Endothelial cell of umbilical vein (primary cell): Measurements from ENCODE around the gene PDCD1LG2. TPM values are rescaled to one million over a fixed set of nuclear protein-coding genes. Genes with fewer than 3 reads are reported as not detected.

Experiments used
- BruUV-seq: library from RNA; stranded (reverse); fragments of 400-500 nt; replicated peaks from 2 replicates; lab custom pipeline; 2021; lab: Mats Ljungman, UMichigan
- CTCF ChIA-PET: fragments of 300-600, 350-600 bp; sonication (Branson Sonifier 250); formaldehyde crosslinking; loops from one replicate; lab custom pipeline; 2021; ENCODE audit warnings: antibody characterized with exemption, inconsistent platforms; lab: Charles Lee
- POLR2A ChIA-PET: fragments of 300-600, 350-600 bp; sonication (Branson Sonifier 250); formaldehyde crosslinking; loops from one replicate; lab custom pipeline; 2021; ENCODE audit warnings: antibody characterized with exemption, inconsistent platforms; lab: Charles Lee
- DNase-seq: peaks from one replicate; pipeline ENCODE4 v3.0.0-alpha.2; 2011; ENCODE audit warnings: low read depth, low spot score
- FAIRE-seq: peaks from 2 replicates; lab custom pipeline; 2011; peaks lifted over from hg19 to GRCh38; lab: Jason Lieb, UNC
- H2AFZ ChIP-seq: 2 replicates; pipeline ENCODE4 v1.6.0; 2012; ENCODE audit warnings: low read depth, low read length, control low read depth, inconsistent platforms
- H3K27ac ChIP-seq: 2 replicates; pipeline ENCODE4 v1.5.1; 2011; ENCODE audit warnings: low read depth, mild to moderate bottlenecking, control low read depth, low read length, moderate library complexity; ENCODE audit not compliant: insufficient read depth
- H3K27me3 ChIP-seq, 2 experiments: 2 replicates each; pipeline versions ENCODE4 v1.6.0 to v1.6.1; 2011; ENCODE audit warnings: low read length in 2 of 2, mixed read lengths in 1 of 2; ENCODE audit not compliant: control insufficient read depth in 2 of 2, insufficient read depth in 2 of 2
- H3K36me3 ChIP-seq, 2 experiments: 2 replicates in 1 of 2; 3 replicates in 1 of 2; pipeline ENCODE4 v1.5.1; 2011; ENCODE audit warnings: low read length in 2 of 2, mild to moderate bottlenecking in 1 of 2, moderate library complexity in 1 of 2; ENCODE audit not compliant: control insufficient read depth in 2 of 2, insufficient read depth in 2 of 2; ENCODE audit errors: extremely low read depth in 1 of 2
- H3K4me1 ChIP-seq: 3 replicates; pipeline ENCODE4 v1.5.1; 2011; ENCODE audit warnings: mild to moderate bottlenecking, low read length; ENCODE audit not compliant: control insufficient read depth, insufficient read depth; ENCODE audit errors: extremely low read depth
- H3K4me2 ChIP-seq: 2 replicates; pipeline ENCODE4 v1.6.1; 2011; ENCODE audit warnings: low read length, control low read depth, mixed read lengths; ENCODE audit not compliant: insufficient read depth
- H3K4me3 ChIP-seq, 3 experiments: fragments of 200-600 bp in 1 of 3; sonication (generic), shearing (Covaris generic) in 1 of 3; replicated peaks in 1 of 3; 2 replicates each; pipeline ENCODE4 v1.5.1; 2011 to 2016; ENCODE audit warnings: control low read depth in 3 of 3, low read length in 3 of 3, mild to moderate bottlenecking in 2 of 3, inconsistent platforms in 1 of 3, low read depth in 1 of 3, moderate library complexity in 1 of 3; ENCODE audit not compliant: insufficient read depth in 1 of 3
- H3K79me2 ChIP-seq: 2 replicates; pipeline ENCODE4 v1.6.0; 2012; ENCODE audit warnings: low read length, inconsistent platforms; ENCODE audit not compliant: control insufficient read depth, insufficient read depth
- H3K9ac ChIP-seq: replicated peaks from 2 replicates; pipeline ENCODE3; 2011; ENCODE audit warnings: low read length, control low read depth; ENCODE audit not compliant: insufficient read depth; ENCODE audit errors: extremely low read depth
- H3K9me1 ChIP-seq: replicated peaks from 3 replicates; pipeline ENCODE4 v1.6.0; 2011; ENCODE audit warnings: mild to moderate bottlenecking, low read length; ENCODE audit not compliant: control insufficient read depth, insufficient read depth; ENCODE audit errors: extremely low read depth
- H3K9me3 ChIP-seq: replicated peaks from 2 replicates; pipeline ENCODE4 v1.5.1; 2012; ENCODE audit warnings: low read length, inconsistent platforms; ENCODE audit not compliant: control insufficient read depth, insufficient read depth
- H4K20me1 ChIP-seq: replicated peaks from 2 replicates; pipeline ENCODE3; 2011; ENCODE audit warnings: mild to moderate bottlenecking, low read length; ENCODE audit not compliant: control insufficient read depth, insufficient read depth; ENCODE audit errors: extremely low read depth
- FOS ChIP-seq: IDR thresholded peaks from 2 replicates; pipeline ENCODE4 v1.6.1; 2011; ENCODE audit warnings: mild to moderate bottlenecking, low read length, moderate library complexity, borderline replicate concordance; ENCODE audit not compliant: insufficient read depth
- GATA2 ChIP-seq: IDR thresholded peaks from 2 replicates; pipeline ENCODE4 v1.7.0; 2011; ENCODE audit warnings: low read depth, mild to moderate bottlenecking, moderate library complexity, mixed read lengths, low read length; ENCODE audit not compliant: insufficient read length, insufficient read depth
- JUN ChIP-seq: IDR thresholded peaks from 2 replicates; pipeline ENCODE4 v1.6.1; 2011; ENCODE audit warnings: borderline replicate concordance, low read depth; ENCODE audit not compliant: insufficient read length, insufficient read depth
- POLR2AphosphoS5 ChIP-seq: IDR thresholded peaks from 2 replicates; pipeline ENCODE4 v1.6.1; 2012; ENCODE audit warnings: low read depth, mild to moderate bottlenecking, control low read depth, low read length, moderate library complexity; ENCODE audit not compliant: insufficient read depth
- dilution Hi-C: fragments of 300-500 bp; cut with MboI; formaldehyde crosslinking; loops from one replicate; pipeline ENCODE4 v1.15.0; 2019; ENCODE audit warnings: low sequenced_read_pairs; ENCODE audit not compliant: extremely low pct_ligation_motif_present
- intact Hi-C: fragments of 100-400 bp; cut with micrococcal nuclease; formaldehyde crosslinking; loops from one replicate; pipeline ENCODE4 v1.10.0; 2022
- polyA plus RNA-seq, 4 experiments: library from polyadenylated mRNA; depleted of rRNA in 3 of 4; stranded (reverse) in 3 of 4; unstranded in 1 of 4; fragments of >200 nt; gene quantifications; 2 replicates each; pipeline versions ENCODE4 v1.2.1 to v1.2.3, GENCODE V29; 2011 to 2012; ENCODE audit warnings: missing spikeins in 1 of 4
- total RNA-seq: library from RNA; stranded (reverse); gene quantifications from 2 replicates; pipeline ENCODE4 v1.2.3, GENCODE V29; 2021
- TF ChIP-seq, protein P1 (sequence below), 2 donors: IDR thresholded peaks; 1 replicate in 1 of 2; 2 replicates in 1 of 2; pipeline ENCODE4 v1.5.1; 2011; ENCODE audit warnings: low read length in 2 of 2, mild to moderate bottlenecking in 2 of 2, moderate library complexity in 2 of 2, control low read depth in 1 of 2, inconsistent platforms in 1 of 2, low read depth in 1 of 2; ENCODE audit not compliant: insufficient read depth in 1 of 2; ENCODE audit errors: extremely low read depth in 1 of 2
- TF ChIP-seq, protein P2 (sequence below): IDR thresholded peaks from 2 replicates; pipeline ENCODE4 v1.6.1; 2011; ENCODE audit not compliant: insufficient read depth, insufficient read length

The PDCD1LG2 gene
- total and polyA plus RNA-seq, 2 donors (not counting 3 experiments of a cell fraction or from before 2014, with no cell fraction given), result 7.9 to 9.5 TPM

DNA sequence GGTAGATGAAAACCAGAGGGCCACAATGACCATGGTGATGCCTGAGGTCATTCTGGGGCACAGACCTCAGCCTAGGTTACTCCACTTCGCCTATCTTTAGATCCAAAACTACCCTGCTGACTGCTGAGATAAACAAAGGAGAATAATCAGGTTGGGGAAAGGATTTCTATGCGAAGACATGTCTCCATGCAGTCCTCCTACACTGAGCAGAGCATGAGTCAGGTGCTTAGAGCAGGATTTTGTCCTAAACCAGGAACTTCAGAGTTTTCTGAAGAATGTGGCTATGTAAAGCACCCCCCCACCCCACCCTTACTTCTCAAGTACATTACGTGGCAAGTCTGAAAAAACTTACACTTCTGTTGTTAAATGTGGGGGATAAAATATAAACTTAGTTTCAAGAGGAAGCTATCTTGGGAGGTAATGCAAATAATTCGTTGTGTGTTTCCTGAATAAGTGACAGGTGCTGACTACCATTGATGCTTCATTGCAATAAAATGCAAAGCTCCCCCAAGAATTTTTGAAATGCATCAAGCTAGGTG lies 19.4 kb downstream of the PDCD1LG2 start:
- no TSS peak for BruUV-seq
- CTCF ChIA-PET, result interaction anchor here (0.8 to 2.0 kb wide), 6 partner anchors 8 to 71 kb away, joined by 3 to 7 read pairs (median 6); no protein-coding TSS in a partner anchor
- no peaks in the 10 kb centered on the region for H3K79me2 ChIP-seq
- TF ChIP-seq FOS (no peak), GATA2 (no peak), POLR2AphosphoS5 (no peak), JUN (no peak)
- TF ChIP-seq, protein P1, sequence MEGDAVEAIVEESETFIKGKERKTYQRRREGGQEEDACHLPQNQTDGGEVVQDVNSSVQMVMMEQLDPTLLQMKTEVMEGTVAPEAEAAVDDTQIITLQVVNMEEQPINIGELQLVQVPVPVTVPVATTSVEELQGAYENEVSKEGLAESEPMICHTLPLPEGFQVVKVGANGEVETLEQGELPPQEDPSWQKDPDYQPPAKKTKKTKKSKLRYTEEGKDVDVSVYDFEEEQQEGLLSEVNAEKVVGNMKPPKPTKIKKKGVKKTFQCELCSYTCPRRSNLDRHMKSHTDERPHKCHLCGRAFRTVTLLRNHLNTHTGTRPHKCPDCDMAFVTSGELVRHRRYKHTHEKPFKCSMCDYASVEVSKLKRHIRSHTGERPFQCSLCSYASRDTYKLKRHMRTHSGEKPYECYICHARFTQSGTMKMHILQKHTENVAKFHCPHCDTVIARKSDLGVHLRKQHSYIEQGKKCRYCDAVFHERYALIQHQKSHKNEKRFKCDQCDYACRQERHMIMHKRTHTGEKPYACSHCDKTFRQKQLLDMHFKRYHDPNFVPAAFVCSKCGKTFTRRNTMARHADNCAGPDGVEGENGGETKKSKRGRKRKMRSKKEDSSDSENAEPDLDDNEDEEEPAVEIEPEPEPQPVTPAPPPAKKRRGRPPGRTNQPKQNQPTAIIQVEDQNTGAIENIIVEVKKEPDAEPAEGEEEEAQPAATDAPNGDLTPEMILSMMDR (IDR thresholded peaks at IDR 0.05; ENCODE audit: extremely low read depth in 1 of 2, insufficient read depth in 1 of 2, low read depth in 1 of 2, low read length in 2 of 2), result no peak
- TF ChIP-seq, protein P2, sequence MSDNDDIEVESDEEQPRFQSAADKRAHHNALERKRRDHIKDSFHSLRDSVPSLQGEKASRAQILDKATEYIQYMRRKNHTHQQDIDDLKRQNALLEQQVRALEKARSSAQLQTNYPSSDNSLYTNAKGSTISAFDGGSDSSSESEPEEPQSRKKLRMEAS, result no peak
- no peaks in the 10 kb centered on the region for H3K9me1 ChIP-seq
- DNase-seq (no peak), FAIRE-seq (no peak)
- H2AFZ ChIP-seq, result no peak overlapping the region
- H3K27me3 ChIP-seq, result no peaks in the 10 kb centered on the region
- no peak overlapping the region for H3K4me3 ChIP-seq
- no peak overlapping the region for H3K9ac ChIP-seq
- H3K36me3 ChIP-seq, result no peaks in the 10 kb centered on the region
- no peaks in the 10 kb centered on the region for H4K20me1 ChIP-seq
- dilution Hi-C loops (no loop called here), intact Hi-C loops (no loop called here)
- H3K4me1 ChIP-seq, result peaks cover 22% of the 10 kb centered on the region
- no peaks in the 10 kb centered on the region for H3K9me3 ChIP-seq
- no peak overlapping the region for H3K4me2 ChIP-seq
- POLR2A ChIA-PET, result interaction anchor here (0.6 kb wide), 2 partner anchors 33 to 545 kb away, joined by 5 to 6 read pairs; no protein-coding TSS in a partner anchor
- H3K27ac ChIP-seq, result no peak overlapping the region
